SK-N-SH (cell line): Measurements from ENCODE around the gene GABRG3.

Experiments used
- FOXJ3 ChIP-seq: sonication (generic); formaldehyde crosslinking; IDR thresholded peaks from 2 replicates; pipeline ENCODE4 v1.5.1; 2020; ENCODE audit warnings: mild to moderate bottlenecking, missing genetic modification reagents
- GABPA ChIP-seq: IDR thresholded peaks from 2 replicates; pipeline ENCODE4 v1.4.0; 2012; ENCODE audit warnings: low read depth, mild to moderate bottlenecking
- MEF2A ChIP-seq: IDR thresholded peaks from 2 replicates; pipeline ENCODE4 v1.4.0; 2012; ENCODE audit warnings: low read depth, borderline replicate concordance
- POLR2AphosphoS5 ChIP-seq: IDR thresholded peaks from 2 replicates; pipeline ENCODE4 v1.6.1; 2012; ENCODE audit warnings: low read depth, low read length
- SIN3A ChIP-seq: IDR thresholded peaks from 2 replicates; pipeline ENCODE4 v1.6.1; 2012; ENCODE audit warnings: low read depth, mild to moderate bottlenecking, low read length, moderate library complexity, borderline replicate concordance
- TAF1 ChIP-seq: IDR thresholded peaks from 2 replicates; pipeline ENCODE4 v1.6.1; 2012; ENCODE audit warnings: low read depth, mild to moderate bottlenecking, low read length, moderate library complexity, borderline replicate concordance
- TCF12 ChIP-seq: IDR thresholded peaks from 2 replicates; pipeline ENCODE4 v1.4.0; 2012
- YY1 ChIP-seq: IDR thresholded peaks from 2 replicates; pipeline ENCODE4 v1.4.0; 2012; ENCODE audit warnings: low read depth, mild to moderate bottlenecking
- ZBTB33 ChIP-seq: IDR thresholded peaks from 2 replicates; pipeline ENCODE4 v1.4.0; 2012; ENCODE audit warnings: low read depth, borderline replicate concordance
- TF ChIP-seq, protein P1 (sequence below): fragments of 200-600 bp; sonication (generic); IDR thresholded peaks from 2 replicates; pipeline ENCODE4 v1.6.1; 2017; ENCODE audit warnings: antibody characterized with exemption, mild to moderate bottlenecking, moderate library complexity
- TF ChIP-seq, protein P2 (sequence below): fragments of 150-350 bp; IDR thresholded peaks from 2 replicates; pipeline ENCODE4 v1.6.1; 2017; ENCODE audit warnings: antibody characterized with exemption, low read length, low read depth, borderline replicate concordance
- TF ChIP-seq, protein P3 (sequence below): IDR thresholded peaks from 2 replicates; pipeline ENCODE4 v1.4.0; 2012; ENCODE audit warnings: low read depth, borderline replicate concordance
- TF ChIP-seq, protein P4 (sequence below): IDR thresholded peaks from 2 replicates; pipeline ENCODE4 v1.6.1; 2012; ENCODE audit warnings: mild to moderate bottlenecking, low read depth, low read length, moderate library complexity

GRCh38 chr15:27054426-27054825, 83.4 kb downstream of the GABRG3 start:
- TF ChIP-seq, protein P1, sequence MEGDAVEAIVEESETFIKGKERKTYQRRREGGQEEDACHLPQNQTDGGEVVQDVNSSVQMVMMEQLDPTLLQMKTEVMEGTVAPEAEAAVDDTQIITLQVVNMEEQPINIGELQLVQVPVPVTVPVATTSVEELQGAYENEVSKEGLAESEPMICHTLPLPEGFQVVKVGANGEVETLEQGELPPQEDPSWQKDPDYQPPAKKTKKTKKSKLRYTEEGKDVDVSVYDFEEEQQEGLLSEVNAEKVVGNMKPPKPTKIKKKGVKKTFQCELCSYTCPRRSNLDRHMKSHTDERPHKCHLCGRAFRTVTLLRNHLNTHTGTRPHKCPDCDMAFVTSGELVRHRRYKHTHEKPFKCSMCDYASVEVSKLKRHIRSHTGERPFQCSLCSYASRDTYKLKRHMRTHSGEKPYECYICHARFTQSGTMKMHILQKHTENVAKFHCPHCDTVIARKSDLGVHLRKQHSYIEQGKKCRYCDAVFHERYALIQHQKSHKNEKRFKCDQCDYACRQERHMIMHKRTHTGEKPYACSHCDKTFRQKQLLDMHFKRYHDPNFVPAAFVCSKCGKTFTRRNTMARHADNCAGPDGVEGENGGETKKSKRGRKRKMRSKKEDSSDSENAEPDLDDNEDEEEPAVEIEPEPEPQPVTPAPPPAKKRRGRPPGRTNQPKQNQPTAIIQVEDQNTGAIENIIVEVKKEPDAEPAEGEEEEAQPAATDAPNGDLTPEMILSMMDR = no peak
- no peak for TF ChIP-seq POLR2AphosphoS5
- TF ChIP-seq, protein P2, sequence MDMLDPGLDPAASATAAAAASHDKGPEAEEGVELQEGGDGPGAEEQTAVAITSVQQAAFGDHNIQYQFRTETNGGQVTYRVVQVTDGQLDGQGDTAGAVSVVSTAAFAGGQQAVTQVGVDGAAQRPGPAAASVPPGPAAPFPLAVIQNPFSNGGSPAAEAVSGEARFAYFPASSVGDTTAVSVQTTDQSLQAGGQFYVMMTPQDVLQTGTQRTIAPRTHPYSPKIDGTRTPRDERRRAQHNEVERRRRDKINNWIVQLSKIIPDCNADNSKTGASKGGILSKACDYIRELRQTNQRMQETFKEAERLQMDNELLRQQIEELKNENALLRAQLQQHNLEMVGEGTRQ = no peak
- TF ChIP-seq, protein P3, sequence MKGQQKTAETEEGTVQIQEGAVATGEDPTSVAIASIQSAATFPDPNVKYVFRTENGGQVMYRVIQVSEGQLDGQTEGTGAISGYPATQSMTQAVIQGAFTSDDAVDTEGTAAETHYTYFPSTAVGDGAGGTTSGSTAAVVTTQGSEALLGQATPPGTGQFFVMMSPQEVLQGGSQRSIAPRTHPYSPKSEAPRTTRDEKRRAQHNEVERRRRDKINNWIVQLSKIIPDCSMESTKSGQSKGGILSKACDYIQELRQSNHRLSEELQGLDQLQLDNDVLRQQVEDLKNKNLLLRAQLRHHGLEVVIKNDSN = no peak
- TF ChIP-seq ZBTB33 = no peak
- TF ChIP-seq SIN3A = no peak
- TF ChIP-seq, protein P4, sequence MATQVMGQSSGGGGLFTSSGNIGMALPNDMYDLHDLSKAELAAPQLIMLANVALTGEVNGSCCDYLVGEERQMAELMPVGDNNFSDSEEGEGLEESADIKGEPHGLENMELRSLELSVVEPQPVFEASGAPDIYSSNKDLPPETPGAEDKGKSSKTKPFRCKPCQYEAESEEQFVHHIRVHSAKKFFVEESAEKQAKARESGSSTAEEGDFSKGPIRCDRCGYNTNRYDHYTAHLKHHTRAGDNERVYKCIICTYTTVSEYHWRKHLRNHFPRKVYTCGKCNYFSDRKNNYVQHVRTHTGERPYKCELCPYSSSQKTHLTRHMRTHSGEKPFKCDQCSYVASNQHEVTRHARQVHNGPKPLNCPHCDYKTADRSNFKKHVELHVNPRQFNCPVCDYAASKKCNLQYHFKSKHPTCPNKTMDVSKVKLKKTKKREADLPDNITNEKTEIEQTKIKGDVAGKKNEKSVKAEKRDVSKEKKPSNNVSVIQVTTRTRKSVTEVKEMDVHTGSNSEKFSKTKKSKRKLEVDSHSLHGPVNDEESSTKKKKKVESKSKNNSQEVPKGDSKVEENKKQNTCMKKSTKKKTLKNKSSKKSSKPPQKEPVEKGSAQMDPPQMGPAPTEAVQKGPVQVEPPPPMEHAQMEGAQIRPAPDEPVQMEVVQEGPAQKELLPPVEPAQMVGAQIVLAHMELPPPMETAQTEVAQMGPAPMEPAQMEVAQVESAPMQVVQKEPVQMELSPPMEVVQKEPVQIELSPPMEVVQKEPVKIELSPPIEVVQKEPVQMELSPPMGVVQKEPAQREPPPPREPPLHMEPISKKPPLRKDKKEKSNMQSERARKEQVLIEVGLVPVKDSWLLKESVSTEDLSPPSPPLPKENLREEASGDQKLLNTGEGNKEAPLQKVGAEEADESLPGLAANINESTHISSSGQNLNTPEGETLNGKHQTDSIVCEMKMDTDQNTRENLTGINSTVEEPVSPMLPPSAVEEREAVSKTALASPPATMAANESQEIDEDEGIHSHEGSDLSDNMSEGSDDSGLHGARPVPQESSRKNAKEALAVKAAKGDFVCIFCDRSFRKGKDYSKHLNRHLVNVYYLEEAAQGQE = no peak
- no peak for TF ChIP-seq TCF12
- no peak for TF ChIP-seq YY1
- no peak for TF ChIP-seq GABPA
- TF ChIP-seq TAF1 = no peak
- no peak for TF ChIP-seq MEF2A
- TF ChIP-seq FOXJ3 = no peak
